KMS-11 (cell line): ENCODE results near the gene LENG8.

Experiments used
- H2AFZ ChIP-seq: fragments of 200-600 bp; sonication (generic); 2 replicates; pipeline ENCODE4 v1.6.1; 2016; ENCODE audit warnings: antibody characterized with exemption, mixed run types, low read depth
- H3K27ac ChIP-seq: fragments of 200-600 bp; sonication (generic); 2 replicates; pipeline ENCODE4 v1.6.1; 2016; ENCODE audit warnings: mild to moderate bottlenecking, mixed run types
- H3K27me3 ChIP-seq: fragments of 200-600 bp; sonication (generic); 2 replicates; pipeline ENCODE4 v1.6.1; 2017; ENCODE audit warnings: mild to moderate bottlenecking, low read depth, mixed run types, moderate library complexity; ENCODE audit not compliant: insufficient read depth
- H3K36me3 ChIP-seq: fragments of 200-600 bp; sonication (generic); 2 replicates; pipeline ENCODE4 v1.6.1; 2017; ENCODE audit warnings: mild to moderate bottlenecking, mixed run types; ENCODE audit not compliant: insufficient read depth
- H3K4me1 ChIP-seq: fragments of 200-600 bp; sonication (generic); 2 replicates; pipeline ENCODE4 v1.6.1; 2016; ENCODE audit warnings: mild to moderate bottlenecking, low read depth, mixed run types; ENCODE audit not compliant: poor library complexity, severe bottlenecking
- H3K4me2 ChIP-seq: fragments of 200-600 bp; sonication (generic); 2 replicates; pipeline ENCODE4 v1.7.0; 2016; ENCODE audit warnings: mild to moderate bottlenecking, mixed run types
- H3K4me3 ChIP-seq: fragments of 200-600 bp; sonication (generic); IDR thresholded peaks from 2 replicates; pipeline ENCODE4 v1.6.1; 2017; ENCODE audit warnings: low read depth, low read length, mixed read lengths; ENCODE audit not compliant: insufficient read depth
- H3K79me2 ChIP-seq: fragments of 200-600 bp; sonication (generic); 2 replicates; pipeline ENCODE4 v1.6.1; 2016; ENCODE audit warnings: low read depth, mixed run types; ENCODE audit not compliant: insufficient read depth
- H3K9ac ChIP-seq: fragments of 200-600 bp; sonication (generic); 2 replicates; pipeline ENCODE4 v1.6.1; 2016; ENCODE audit warnings: mild to moderate bottlenecking, mixed run types
- H4K20me1 ChIP-seq: fragments of 200-600 bp; sonication (generic); 2 replicates; pipeline ENCODE4 v1.6.1; 2016; ENCODE audit warnings: mild to moderate bottlenecking, mixed run types; ENCODE audit not compliant: insufficient read depth
- CTCF ChIP-seq: fragments of 200-600 bp; sonication (generic); conservative IDR thresholded peaks from 2 replicates; pipeline ENCODE4 v1.6.1; 2017; ENCODE audit warnings: low read depth, mild to moderate bottlenecking, antibody characterized with exemption, low read length, moderate library complexity, mixed read lengths

LENG8 gene

GRCh38 chr19:54473892-54474372, 24.9 kb downstream of the LENG8 start:
- Histone ChIP-seq H3K9ac (no peak overlapping the region), H3K4me3 (no peak overlapping the region), H2AFZ (no peak overlapping the region), H3K27ac (no peak overlapping the region), H3K36me3 (no peaks in the 10 kb centered on the region), H3K4me1 (no peaks in the 10 kb centered on the region), H3K79me2 (no peaks in the 10 kb centered on the region), H3K27me3 (peaks cover 51% of the 10 kb centered on the region), H3K4me2 (no peak overlapping the region), H4K20me1 (no peaks in the 10 kb centered on the region)
- TF ChIP-seq CTCF = no peak

GRCh38 chr19:54475706-54476105, 26.7 kb downstream of the LENG8 start:
- H4K20me1 ChIP-seq = no peaks in the 10 kb centered on the region
- H3K79me2 ChIP-seq = no peaks in the 10 kb centered on the region
- no peak overlapping the region for H2AFZ ChIP-seq
- TF ChIP-seq CTCF = no peak
- H3K4me2 ChIP-seq = no peak overlapping the region
- no peaks in the 10 kb centered on the region for H3K36me3 ChIP-seq
- no peak overlapping the region for H3K27ac ChIP-seq
- no peak overlapping the region for H3K9ac ChIP-seq
- H3K4me3 ChIP-seq = no peak overlapping the region
- H3K4me1 ChIP-seq = no peaks in the 10 kb centered on the region
- peaks cover 42% of the 10 kb centered on the region; the same call in 1 of the 2 replicates for H3K27me3 ChIP-seq

GRCh38 chr19:54477650-54478049, 28.7 kb downstream of the LENG8 start:
- Histone ChIP-seq H3K9ac (no peak overlapping the region), H3K79me2 (no peaks in the 10 kb centered on the region), H3K36me3 (no peaks in the 10 kb centered on the region), H2AFZ (no peak overlapping the region), H3K4me2 (no peak overlapping the region), H3K4me3 (no peak overlapping the region), H3K4me1 (no peaks in the 10 kb centered on the region), H4K20me1 (no peaks in the 10 kb centered on the region), H3K27me3 (peaks cover 44% of the 10 kb centered on the region), H3K27ac (no peak overlapping the region)
- no peak for TF ChIP-seq CTCF

- H2AFZ ChIP-seq = no peak overlapping the region
- no peak overlapping the region for H3K9ac ChIP-seq
- H3K4me2 ChIP-seq = no peak overlapping the region
- H3K27me3 ChIP-seq = peaks cover 48% of the 10 kb centered on the region
- TF ChIP-seq CTCF = peak; percentile 82
- H3K4me3 ChIP-seq = no peak overlapping the region
- no peak overlapping the region for H3K27ac ChIP-seq
- no peaks in the 10 kb centered on the region for H4K20me1 ChIP-seq
- no peaks in the 10 kb centered on the region for H3K79me2 ChIP-seq
- H3K4me1 ChIP-seq = no peaks in the 10 kb centered on the region
- H3K36me3 ChIP-seq = no peaks in the 10 kb centered on the region
Observed at GRCh38 chr19:54478677-54479266, 29.8 kb downstream of the LENG8 start.
